PFSK-1 (cell line): Measurements from ENCODE around the gene ARPIN.

Experiments
- FOXP2 ChIP-seq: optimal IDR thresholded peaks from 2 replicates; pipeline ENCODE3; 2011; ENCODE audit warnings: borderline replicate concordance, control low read depth, inconsistent platforms; ENCODE audit not compliant: insufficient read depth; ENCODE audit errors: extremely low read length, extremely low read depth
- POLR2AphosphoS5 ChIP-seq: IDR thresholded peaks from 2 replicates; pipeline ENCODE4 v1.6.1; 2012; ENCODE audit warnings: low read depth, mild to moderate bottlenecking, control low read depth, low read length, moderate library complexity
- REST ChIP-seq, 2 experiments: IDR thresholded peaks; 2 replicates each; pipeline versions ENCODE4 v1.6.1 to v1.8.0; 2011 to 2012; ENCODE audit warnings: low read depth in 2 of 2, low read length in 2 of 2, control low read depth in 1 of 2, inconsistent platforms in 1 of 2, mild to moderate bottlenecking in 1 of 2, moderate library complexity in 1 of 2; ENCODE audit not compliant: insufficient read depth in 1 of 2
- SIN3A ChIP-seq: IDR thresholded peaks from 2 replicates; pipeline ENCODE4 v1.6.1; 2012; ENCODE audit warnings: mild to moderate bottlenecking, low read length, moderate library complexity, borderline replicate concordance; ENCODE audit not compliant: insufficient read depth
- TAF1 ChIP-seq: IDR thresholded peaks from 2 replicates; pipeline ENCODE4 v1.6.1; 2012; ENCODE audit warnings: low read length, control low read depth, borderline replicate concordance; ENCODE audit not compliant: insufficient read depth

ARPIN gene

GRCh38 chr15:89916660-89917059 is 3.9 kb upstream of the ARPIN start:
- TF ChIP-seq SIN3A (no peak), TAF1 (no peak), POLR2AphosphoS5 (no peak), REST (IDR thresholded peaks at IDR 0.05; ENCODE audit: insufficient read depth in 1 of 2, low read depth in 2 of 2, low read length in 2 of 2) (no peak), FOXP2 (no peak)

- TF ChIP-seq POLR2AphosphoS5 = no peak
- no peak for TF ChIP-seq FOXP2
- no peak for TF ChIP-seq TAF1
- TF ChIP-seq REST (IDR thresholded peaks at IDR 0.05; ENCODE audit: insufficient read depth in 1 of 2, low read depth in 2 of 2, low read length in 2 of 2) = no peak
- TF ChIP-seq SIN3A = no peak
Observed at GRCh38 chr15:89912145-89912673, 543 bp downstream of the ARPIN start.

GRCh38 chr15:89910891-89911626 is 1.7 kb downstream of the ARPIN start:
- no peak for TF ChIP-seq REST (IDR thresholded peaks at IDR 0.05; ENCODE audit: insufficient read depth in 1 of 2, low read depth in 2 of 2, low read length in 2 of 2)
- TF ChIP-seq POLR2AphosphoS5 = no peak
- TF ChIP-seq TAF1 = no peak
- no peak for TF ChIP-seq SIN3A
- TF ChIP-seq FOXP2 = no peak

GRCh38 chr15:89909611-89910010 is 3.1 kb downstream of the ARPIN start:
- TF ChIP-seq REST (IDR thresholded peaks at IDR 0.05; ENCODE audit: insufficient read depth in 1 of 2, low read depth in 2 of 2, low read length in 2 of 2) (no peak), FOXP2 (no peak), SIN3A (no peak), POLR2AphosphoS5 (no peak), TAF1 (no peak)

- TF ChIP-seq TAF1 = no peak
- no peak for TF ChIP-seq POLR2AphosphoS5
- no peak for TF ChIP-seq FOXP2
- TF ChIP-seq SIN3A = no peak
- TF ChIP-seq REST (IDR thresholded peaks at IDR 0.05; ENCODE audit: insufficient read depth in 1 of 2, low read depth in 2 of 2, low read length in 2 of 2) = no peak
Observed at GRCh38 chr15:89908226-89908625, 4.5 kb downstream of the ARPIN start.
